Measurements from ENCODE around the gene KRTAP4-5. TPM values are rescaled to one million over a fixed set of nuclear protein-coding genes. Genes with fewer than 3 reads are reported as not detected.
"Not testable (repeated sequence)": the region's sequence is repeated elsewhere in the genome, so short reads cannot be mapped to it uniquely, and the experiment has no call there.

KRTAP4-5 gene
- total RNA-seq, 2 donors from 2014 or later = not detected

GRCh38 chr17:41163828-41164227 lies 14.2 kb upstream of the KRTAP4-5 start:
- TF ChIP-seq POLR2AphosphoS5 (IDR thresholded peaks at IDR 0.05) = no peak
- TF ChIP-seq CTCF (IDR thresholded peaks at IDR 0.05) = no peak
- no peak for TF ChIP-seq POLR2A (IDR thresholded peaks at IDR 0.05)
- Histone ChIP-seq H3K27me3 (replicated peaks; ENCODE audit: insufficient read depth) (no peaks in the 10 kb centered on the region), H3K4me1 (replicated peaks) (no peaks in the 10 kb centered on the region), H3K36me3 (no peaks in the 10 kb centered on the region), H3K9me3 (no peaks in the 10 kb centered on the region), H3K4me3 (no peak overlapping the region), H3K27ac (no peak overlapping the region)
- WGBS = 71% methylated on average over 7 of the region's 7 CpGs
- intact Hi-C loops (cut with DNase I) = no loop called here
- no peak for DNase-seq (ENCODE audit: low spot score)

- intact Hi-C loops (cut with DNase I) = no loop called here
- WGBS = 86% methylated on average over 1 of the region's 1 CpG
- no peak for TF ChIP-seq CTCF (IDR thresholded peaks at IDR 0.05)
- no peak for TF ChIP-seq POLR2AphosphoS5 (IDR thresholded peaks at IDR 0.05)
- TF ChIP-seq POLR2A (IDR thresholded peaks at IDR 0.05) = no peak
These were observed 11.0 kb upstream of the KRTAP4-5 start, which contains the start of gene KRTAP4-4 for GRCh38 chr17:41160648-41161047. Gene KRTAP4-4 (minus strand): TSS chr17:41160748. CDS start chr17:41160691, 57 bp downstream.

GRCh38 chr17:41160190-41160589 lies 10.6 kb upstream of the KRTAP4-5 start:
- H3K27me3 ChIP-seq (replicated peaks; ENCODE audit: insufficient read depth); H3K27ac ChIP-seq; intact Hi-C loops (cut with DNase I); H3K9me3 ChIP-seq; H3K4me3 ChIP-seq; H3K36me3 ChIP-seq; H3K4me1 ChIP-seq (replicated peaks); DNase-seq (ENCODE audit: low spot score): not testable (repeated sequence)
- 100% methylated on average over 3 of the region's 3 CpGs for WGBS

More at GRCh38 chr17:41160648-41161047, 11.0 kb upstream of the KRTAP4-5 start, which contains the start of gene KRTAP4-4:
- DNase-seq (ENCODE audit: low spot score) = no peak
- Histone ChIP-seq H3K36me3 (no peaks in the 10 kb centered on the region), H3K27ac (no peak within 1 kb of the TSS), H3K27me3 (replicated peaks; ENCODE audit: insufficient read depth) (no peaks in the 10 kb centered on the region), H3K4me1 (replicated peaks) (no peaks in the 10 kb centered on the region), H3K9me3 (no peaks in the 10 kb centered on the region), H3K4me3 (no peak within 1 kb of the TSS)

GRCh38 chr17:41153856-41154255 lies 4.2 kb upstream of the KRTAP4-5 start:
- Histone ChIP-seq H3K27me3 (replicated peaks; ENCODE audit: insufficient read depth) (peaks cover 3% of the 10 kb centered on the region), H3K9me3 (no peaks in the 10 kb centered on the region), H3K4me3 (no peak overlapping the region), H3K36me3 (no peaks in the 10 kb centered on the region), H3K4me1 (replicated peaks) (no peaks in the 10 kb centered on the region), H3K27ac (no peak overlapping the region)
- DNase-seq (ENCODE audit: low spot score) = no peak
- TF ChIP-seq POLR2A (IDR thresholded peaks at IDR 0.05) = no peak
- TF ChIP-seq POLR2AphosphoS5 (IDR thresholded peaks at IDR 0.05) = no peak
- TF ChIP-seq CTCF (IDR thresholded peaks at IDR 0.05) = no peak
- intact Hi-C loops (cut with DNase I) = no loop called here
- 21% methylated on average over 2 of the region's 2 CpGs for WGBS

GRCh38 chr17:41151525-41151924 lies 1.9 kb upstream of the KRTAP4-5 start:
- no peaks in the 10 kb centered on the region for H3K9me3 ChIP-seq
- intact Hi-C loops (cut with DNase I) = no loop called here
- H3K36me3 ChIP-seq = no peaks in the 10 kb centered on the region
- no peak for DNase-seq (ENCODE audit: low spot score)
- H3K4me1 ChIP-seq (replicated peaks) = no peaks in the 10 kb centered on the region
- H3K27me3 ChIP-seq (replicated peaks; ENCODE audit: insufficient read depth) = peaks cover 3% of the 10 kb centered on the region
- H3K4me3 ChIP-seq = no peak overlapping the region
- TF ChIP-seq POLR2A (IDR thresholded peaks at IDR 0.05) (no peak), POLR2AphosphoS5 (IDR thresholded peaks at IDR 0.05) (no peak), CTCF (IDR thresholded peaks at IDR 0.05) (no peak)
- H3K27ac ChIP-seq = no peak overlapping the region
- 86% methylated on average over 2 of the region's 2 CpGs for WGBS

Measured in prostate gland (tissue), 2 donors.